B cell (primary cell): Measurements from ENCODE around the gene SSR2.

Experiments
- CTCF ChIP-seq: fragments of 200-600 bp; IDR thresholded peaks from one replicate; pipeline ENCODE4 v1.8.0; 2022; ENCODE audit warnings: antibody characterized with exemption, mild to moderate bottlenecking
- EZH2 ChIP-seq: IDR thresholded peaks from 2 replicates; pipeline ENCODE4 v1.6.1; 2012; ENCODE audit warnings: borderline replicate concordance, low read depth, mild to moderate bottlenecking, moderate library complexity, low read length; ENCODE audit not compliant: insufficient read depth, poor library complexity, severe bottlenecking

GRCh38 chr1:155996166-155996565, 24.6 kb downstream of the SSR2 start:
- TF ChIP-seq CTCF (no peak), EZH2 (no peak)
